GM12865 (cell line): ENCODE data around the gene TRMT10C.
"Not testable (repeated sequence)": the region's sequence is repeated elsewhere in the genome, so short reads cannot be mapped to it uniquely, and the experiment has no call there.

Source experiments
- DNase-seq: peaks from one replicate; pipeline ENCODE4 v3.0.0; 2010; ENCODE audit warnings: low read depth
- H3K4me3 ChIP-seq: 2 replicates; pipeline ENCODE4 v1.5.1; 2011; ENCODE audit warnings: mild to moderate bottlenecking, low read depth, low read length, control low read depth
- TF ChIP-seq, protein P1 (sequence below): IDR thresholded peaks from 2 replicates; pipeline ENCODE4 v1.5.1; 2011; ENCODE audit warnings: low read length, control low read depth, low read depth, inconsistent platforms; ENCODE audit not compliant: insufficient read depth; ENCODE audit errors: missing control alignments

TRMT10C gene

DNA sequence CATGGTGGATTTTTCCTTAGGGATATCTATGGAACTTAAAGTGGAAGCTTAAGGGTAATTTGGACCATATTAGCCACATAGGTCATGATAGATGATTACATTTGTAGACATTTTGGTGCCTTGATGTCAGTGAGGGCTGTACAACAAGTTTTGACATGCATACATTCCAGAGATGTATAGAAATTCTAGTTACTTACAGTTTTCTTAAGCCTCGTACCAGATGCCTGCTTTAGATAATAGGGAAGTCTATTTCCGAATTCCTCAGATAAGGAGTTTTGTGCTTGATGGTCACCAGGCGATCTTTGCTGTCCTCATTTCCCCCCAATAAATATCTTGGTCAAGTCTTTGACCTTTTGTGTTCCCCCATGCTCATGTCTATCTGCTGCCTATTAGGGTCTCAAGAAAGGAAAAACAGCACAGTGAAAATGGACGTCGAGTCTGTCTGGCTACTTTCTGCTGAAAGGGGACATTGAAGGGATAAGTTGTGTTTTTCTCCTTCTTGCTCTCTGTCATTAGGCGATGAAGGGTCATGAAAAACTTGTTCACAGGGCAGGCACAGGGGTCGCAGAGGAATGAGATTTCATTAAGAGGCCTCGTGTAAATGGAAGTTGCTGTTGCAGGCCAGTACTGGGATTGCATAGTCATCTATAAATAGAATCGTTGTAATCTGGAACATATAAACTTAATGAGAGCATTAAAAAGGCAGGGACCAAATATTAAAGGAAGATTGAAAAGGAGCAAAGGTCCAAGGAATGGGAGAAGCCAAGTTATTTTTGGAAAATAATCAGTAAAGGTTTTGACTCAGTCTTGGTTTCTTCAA is 28.7 kb upstream of the TRMT10C start:
- TF ChIP-seq, protein P1, sequence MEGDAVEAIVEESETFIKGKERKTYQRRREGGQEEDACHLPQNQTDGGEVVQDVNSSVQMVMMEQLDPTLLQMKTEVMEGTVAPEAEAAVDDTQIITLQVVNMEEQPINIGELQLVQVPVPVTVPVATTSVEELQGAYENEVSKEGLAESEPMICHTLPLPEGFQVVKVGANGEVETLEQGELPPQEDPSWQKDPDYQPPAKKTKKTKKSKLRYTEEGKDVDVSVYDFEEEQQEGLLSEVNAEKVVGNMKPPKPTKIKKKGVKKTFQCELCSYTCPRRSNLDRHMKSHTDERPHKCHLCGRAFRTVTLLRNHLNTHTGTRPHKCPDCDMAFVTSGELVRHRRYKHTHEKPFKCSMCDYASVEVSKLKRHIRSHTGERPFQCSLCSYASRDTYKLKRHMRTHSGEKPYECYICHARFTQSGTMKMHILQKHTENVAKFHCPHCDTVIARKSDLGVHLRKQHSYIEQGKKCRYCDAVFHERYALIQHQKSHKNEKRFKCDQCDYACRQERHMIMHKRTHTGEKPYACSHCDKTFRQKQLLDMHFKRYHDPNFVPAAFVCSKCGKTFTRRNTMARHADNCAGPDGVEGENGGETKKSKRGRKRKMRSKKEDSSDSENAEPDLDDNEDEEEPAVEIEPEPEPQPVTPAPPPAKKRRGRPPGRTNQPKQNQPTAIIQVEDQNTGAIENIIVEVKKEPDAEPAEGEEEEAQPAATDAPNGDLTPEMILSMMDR = no peak
- DNase-seq = no peak
- no peak overlapping the region for H3K4me3 ChIP-seq

- H3K4me3 ChIP-seq = no peak overlapping the region
- TF ChIP-seq, protein P1 = no peak
- no peak for DNase-seq
These were observed 28.1 kb upstream of the TRMT10C start for GRCh38 chr3:101533603-101533968.

DNA sequence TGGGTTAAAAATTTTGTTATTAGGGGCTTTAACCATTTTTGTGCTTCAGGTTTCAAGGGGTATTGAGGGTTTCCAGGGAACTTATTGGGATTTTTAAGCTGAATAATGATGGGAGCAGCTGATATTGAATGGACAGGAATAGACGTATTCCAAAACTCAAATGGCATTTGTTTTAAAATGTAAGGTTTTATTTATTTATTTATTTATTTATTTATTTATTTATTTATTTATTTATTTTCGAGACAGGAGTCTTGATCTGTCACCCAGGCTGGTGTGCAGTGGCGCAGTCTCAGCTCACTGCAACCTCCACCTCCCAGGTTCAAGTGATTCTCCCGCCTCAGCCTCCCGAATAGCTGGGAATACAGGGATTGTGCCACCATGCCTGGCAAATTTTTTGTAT is 26.4 kb upstream of the TRMT10C start:
- H3K4me3 ChIP-seq = no peak overlapping the region
- no peak for DNase-seq
- TF ChIP-seq, protein P1 = no peak

GRCh38 chr3:101536266-101536665 is 25.4 kb upstream of the TRMT10C start:
- TF ChIP-seq, protein P1 = no peak
- no peak overlapping the region for H3K4me3 ChIP-seq
- no peak for DNase-seq

DNA sequence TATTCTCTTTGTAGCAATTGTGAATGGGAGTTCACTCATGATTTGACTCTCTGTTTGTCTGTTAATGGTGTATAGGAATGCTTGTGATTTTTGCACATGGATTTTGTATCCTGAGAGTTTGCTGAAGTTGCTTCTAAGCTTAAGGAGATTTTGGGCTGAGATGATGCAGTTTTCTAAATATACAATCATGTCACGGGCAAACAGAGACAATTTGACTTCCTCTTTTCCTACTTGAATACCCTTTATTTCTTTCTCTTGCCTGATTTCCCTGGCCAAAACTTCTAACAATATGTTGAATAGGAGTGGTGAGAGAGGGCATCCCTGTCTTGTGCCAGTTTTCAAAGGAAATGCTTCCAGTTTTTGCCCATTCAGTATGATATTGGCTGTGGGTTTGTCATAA is 24.7 kb upstream of the TRMT10C start:
- DNase-seq, H3K4me3 ChIP-seq: not testable (repeated sequence)

DNA sequence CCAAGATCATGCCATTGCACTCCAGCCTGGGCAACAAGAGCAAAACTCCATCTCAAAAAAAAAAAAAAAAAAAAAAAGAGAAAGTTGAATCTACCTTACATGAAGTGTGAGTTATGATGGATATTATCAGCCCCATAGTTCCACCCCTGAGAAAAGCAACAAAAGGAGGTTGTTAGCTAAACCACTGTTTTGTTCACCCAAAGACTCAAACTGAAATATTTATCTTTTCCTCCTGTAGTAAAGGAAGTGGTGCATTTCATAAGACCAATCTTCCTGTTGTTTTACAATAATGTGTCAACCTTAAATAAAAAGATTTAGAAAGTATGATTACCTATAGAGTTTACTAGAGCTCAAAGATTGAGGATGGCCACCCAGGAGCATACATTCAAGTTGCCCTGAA is 18.7 kb upstream of the TRMT10C start:
- H3K4me3 ChIP-seq = no peak overlapping the region
- TF ChIP-seq, protein P1 = no peak
- DNase-seq = no peak

- DNase-seq = no peak
- TF ChIP-seq, protein P1 = no peak
- no peak overlapping the region for H3K4me3 ChIP-seq
These were observed 17.4 kb upstream of the TRMT10C start for GRCh38 chr3:101544161-101544850.
